ENCODE measurements around the gene COBL. TPM values are rescaled to one million over a fixed set of nuclear protein-coding genes. Genes with fewer than 3 reads are reported as not detected.

The COBL gene
- polyA plus RNA-seq, 1 donor (not counting 4 experiments of a cell fraction or from before 2014, with no cell fraction given), result 4.5 TPM

GRCh38 chr7:51111241-51111940 lies 205.2 kb downstream of the COBL start:
- Histone ChIP-seq H3K27ac (ENCODE audit: control insufficient read depth, insufficient read depth, low read length) (no peak overlapping the region), H3K9me1 (ENCODE audit: control insufficient read depth, extremely low read depth, insufficient read depth, low read length) (no peaks in the 10 kb centered on the region), H3K79me2 (ENCODE audit: control insufficient read depth, insufficient read depth, low read length) (no peaks in the 10 kb centered on the region), H3K4me3 (ENCODE audit: control insufficient read depth in 2 of 3, extremely low read depth in 1 of 3, insufficient read depth in 2 of 3, low read depth in 1 of 3, low read length in 3 of 3) (no peak overlapping the region), H3K9me3 (ENCODE audit: control insufficient read depth, low read depth, low read length) (no peaks in the 10 kb centered on the region), H3K36me3 (ENCODE audit: control insufficient read depth in 2 of 2, extremely low read depth in 1 of 2, insufficient read depth in 2 of 2, low read length in 2 of 2) (no peaks in the 10 kb centered on the region), H3K9ac (ENCODE audit: control insufficient read depth, extremely low read depth, insufficient read depth, low read length) (no peak overlapping the region), H3K4me1 (ENCODE audit: control insufficient read depth, extremely low read depth, insufficient read depth, low read length) (no peaks in the 10 kb centered on the region), H2AFZ (ENCODE audit: control insufficient read depth, low read length) (no peak overlapping the region), H4K20me1 (ENCODE audit: control insufficient read depth, extremely low read depth, insufficient read depth, low read length) (no peaks in the 10 kb centered on the region), H3K4me2 (ENCODE audit: control insufficient read depth, extremely low read depth, insufficient read depth, low read depth, low read length) (no peak overlapping the region), H3K27me3 (ENCODE audit: control insufficient read depth, extremely low read depth, insufficient read depth, low read length) (no peaks in the 10 kb centered on the region)
- TF ChIP-seq CTCF (optimal IDR thresholded peaks at IDR 0.05 in 1 of 3, IDR thresholded peaks at IDR 0.05 in 1 of 3, conservative IDR thresholded peaks at IDR 0.05 in 1 of 3; ENCODE audit: extremely low read depth in 1 of 3, insufficient read depth in 2 of 3, low read length in 3 of 3) (no peak), EZH2 (IDR thresholded peaks at IDR 0.05; ENCODE audit: low read length) (no peak)
- dilution Hi-C loops (cut with MboI; ENCODE audit: extremely low pct_ligation_motif_present, low sequenced_read_pairs), result no loop called here
- FAIRE-seq (no peak), DNase-seq (ENCODE audit: low read depth, low spot score) (no peak)

- H3K4me1 ChIP-seq (ENCODE audit: control insufficient read depth, extremely low read depth, insufficient read depth, low read length), result no peaks in the 10 kb centered on the region
- H3K9me1 ChIP-seq (ENCODE audit: control insufficient read depth, extremely low read depth, insufficient read depth, low read length), result no peaks in the 10 kb centered on the region
- DNase-seq (ENCODE audit: low read depth, low spot score) (no peak), FAIRE-seq (no peak)
- no peaks in the 10 kb centered on the region for H3K79me2 ChIP-seq (ENCODE audit: control insufficient read depth, insufficient read depth, low read length)
- no peak overlapping the region for H3K4me2 ChIP-seq (ENCODE audit: control insufficient read depth, extremely low read depth, insufficient read depth, low read depth, low read length)
- no peak overlapping the region for H2AFZ ChIP-seq (ENCODE audit: control insufficient read depth, low read length)
- H4K20me1 ChIP-seq (ENCODE audit: control insufficient read depth, extremely low read depth, insufficient read depth, low read length), result no peaks in the 10 kb centered on the region
- dilution Hi-C loops (cut with MboI; ENCODE audit: extremely low pct_ligation_motif_present, low sequenced_read_pairs), result no loop called here
- TF ChIP-seq EZH2 (IDR thresholded peaks at IDR 0.05; ENCODE audit: low read length) (no peak), CTCF (optimal IDR thresholded peaks at IDR 0.05 in 1 of 3, IDR thresholded peaks at IDR 0.05 in 1 of 3, conservative IDR thresholded peaks at IDR 0.05 in 1 of 3; ENCODE audit: extremely low read depth in 1 of 3, insufficient read depth in 2 of 3, low read length in 3 of 3) (no peak)
- no peak overlapping the region for H3K4me3 ChIP-seq (ENCODE audit: control insufficient read depth in 2 of 3, extremely low read depth in 1 of 3, insufficient read depth in 2 of 3, low read depth in 1 of 3, low read length in 3 of 3)
- no peak overlapping the region for H3K9ac ChIP-seq (ENCODE audit: control insufficient read depth, extremely low read depth, insufficient read depth, low read length)
- no peaks in the 10 kb centered on the region for H3K27me3 ChIP-seq (ENCODE audit: control insufficient read depth, extremely low read depth, insufficient read depth, low read length)
- H3K27ac ChIP-seq (ENCODE audit: control insufficient read depth, insufficient read depth, low read length), result no peak overlapping the region
- no peaks in the 10 kb centered on the region for H3K9me3 ChIP-seq (ENCODE audit: control insufficient read depth, low read depth, low read length)
- H3K36me3 ChIP-seq (ENCODE audit: control insufficient read depth in 2 of 2, extremely low read depth in 1 of 2, insufficient read depth in 2 of 2, low read length in 2 of 2), result no peaks in the 10 kb centered on the region
Observed at GRCh38 chr7:51108134-51108533, 208.5 kb downstream of the COBL start.
